Measurements from ENCODE around the gene CISD1.

The CISD1 gene

GRCh38 chr10:58265249-58265648, 3.7 kb upstream of the CISD1 start:
- TF ChIP-seq CTCF (IDR thresholded peaks at IDR 0.05) = no peak

GRCh38 chr10:58266003-58266825, 2.7 kb upstream of the CISD1 start:
- no peak for TF ChIP-seq CTCF (IDR thresholded peaks at IDR 0.05)

- no peak for TF ChIP-seq CTCF (IDR thresholded peaks at IDR 0.05)
These were observed 1.9 kb upstream of the CISD1 start for GRCh38 chr10:58266826-58267712.

GRCh38 chr10:58267713-58268453, 1.1 kb upstream of the CISD1 start, which contains the start of gene IPMK:
TSS of gene IPMK (minus strand) at chr10:58267894. CDS start at chr10:58267611, 283 bp downstream.
- TF ChIP-seq CTCF (IDR thresholded peaks at IDR 0.05) = no peak

- no peak for TF ChIP-seq CTCF (IDR thresholded peaks at IDR 0.05)
These were observed 462 bp upstream of the CISD1 start for GRCh38 chr10:58268454-58268945.

- no peak for TF ChIP-seq CTCF (IDR thresholded peaks at IDR 0.05)
These were observed 874 bp downstream of the CISD1 start for GRCh38 chr10:58269782-58270290.

GRCh38 chr10:58275261-58275660, 6.3 kb downstream of the CISD1 start:
- TF ChIP-seq CTCF (IDR thresholded peaks at IDR 0.05) = no peak

All from LNCAP (cell line).